ENCODE results near the gene GALNTL6.

The GALNTL6 gene

DNA sequence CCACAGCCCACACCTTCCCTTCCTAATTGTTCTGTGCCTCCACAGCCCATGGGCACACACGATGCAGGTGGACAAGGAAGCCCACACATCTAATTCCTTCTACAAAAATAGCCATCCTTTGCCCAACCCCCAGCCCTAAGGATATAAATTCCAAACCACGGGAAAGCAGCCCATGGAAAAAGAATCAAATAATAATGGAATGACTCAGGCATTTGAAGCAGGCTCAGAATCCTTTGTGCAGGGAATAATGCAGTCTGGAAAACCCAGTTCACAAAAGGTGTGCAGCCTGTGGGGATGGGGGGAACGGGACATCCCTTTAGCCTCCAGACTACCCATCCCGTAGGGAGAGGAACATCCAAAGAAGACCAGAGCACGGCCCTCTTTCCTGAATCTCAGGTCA, 1013.1 kb downstream of the GALNTL6 start:
- DNase-seq: peak; percentile 63

- no peak for DNase-seq
These were observed 1013.7 kb downstream of the GALNTL6 start for GRCh38 chr4:172826861-172827260.

GRCh38 chr4:172830295-172830764, 1017.1 kb downstream of the GALNTL6 start:
- peak; percentile 24 for DNase-seq

DNA sequence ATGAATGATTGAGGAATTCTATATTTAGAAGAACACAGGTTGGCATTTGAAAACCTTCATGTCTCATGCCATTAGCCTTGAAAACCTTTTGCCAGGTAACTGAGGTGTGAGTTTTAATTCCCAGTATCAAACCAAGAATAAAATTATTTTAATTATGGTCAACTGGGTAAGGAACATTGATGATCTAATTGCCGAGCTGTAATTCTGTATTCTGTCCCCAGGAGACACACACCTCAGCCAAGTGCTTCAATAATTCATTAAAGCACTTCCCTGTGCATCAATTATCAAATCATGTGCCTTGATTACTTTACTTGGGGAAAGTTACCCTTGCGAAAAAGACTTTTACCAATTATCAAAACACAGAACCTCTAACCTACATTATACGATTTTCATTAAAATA, 1023.5 kb downstream of the GALNTL6 start:
- DNase-seq: no peak

- no peak for DNase-seq
These were observed 1024.9 kb downstream of the GALNTL6 start for GRCh38 chr4:172838111-172838510.

DNA sequence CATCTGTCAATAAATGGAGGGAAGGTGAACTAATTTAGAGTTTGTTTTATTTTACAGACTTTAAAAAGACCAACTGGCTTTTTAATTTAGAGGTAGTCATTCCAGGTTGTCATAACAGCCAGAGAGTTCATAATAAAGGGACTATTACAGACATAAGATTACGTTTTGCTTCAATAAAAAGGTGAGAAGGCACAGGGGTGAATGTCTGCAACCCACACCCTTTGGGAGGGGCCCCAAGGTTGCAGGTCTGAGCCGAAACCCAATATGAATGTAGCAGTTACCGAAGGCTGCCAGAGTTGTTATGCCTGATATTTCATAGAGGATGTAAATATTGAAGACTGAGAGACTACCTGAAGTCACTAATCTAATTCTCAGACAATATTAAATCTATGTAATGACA, 1025.7 kb downstream of the GALNTL6 start:
- DNase-seq: no peak

- DNase-seq: no peak
These were observed 1029.6 kb downstream of the GALNTL6 start for GRCh38 chr4:172842779-172843178.

- DNase-seq: no peak
These were observed 1030.0 kb downstream of the GALNTL6 start for GRCh38 chr4:172843192-172843591.

DNA sequence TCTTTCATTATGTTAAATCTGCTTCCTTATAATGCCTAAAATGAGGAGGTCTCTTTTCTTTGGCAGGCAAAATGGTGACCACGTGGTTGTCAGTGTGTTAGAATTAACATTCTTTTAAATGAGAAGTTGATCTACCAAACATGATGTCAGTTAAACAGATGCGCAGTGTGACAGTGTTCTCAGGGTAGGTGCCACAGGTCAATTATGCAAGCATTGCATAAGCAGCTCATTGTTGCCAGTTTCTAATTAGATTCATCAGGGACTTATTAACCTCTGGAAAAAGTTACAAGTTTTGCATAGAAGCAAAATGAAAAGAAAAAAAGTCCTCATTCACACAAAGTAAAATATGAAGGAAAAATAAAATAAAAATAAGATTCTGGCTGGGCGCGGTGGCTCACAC, 1031.4 kb downstream of the GALNTL6 start:
- no peak for DNase-seq

DNA sequence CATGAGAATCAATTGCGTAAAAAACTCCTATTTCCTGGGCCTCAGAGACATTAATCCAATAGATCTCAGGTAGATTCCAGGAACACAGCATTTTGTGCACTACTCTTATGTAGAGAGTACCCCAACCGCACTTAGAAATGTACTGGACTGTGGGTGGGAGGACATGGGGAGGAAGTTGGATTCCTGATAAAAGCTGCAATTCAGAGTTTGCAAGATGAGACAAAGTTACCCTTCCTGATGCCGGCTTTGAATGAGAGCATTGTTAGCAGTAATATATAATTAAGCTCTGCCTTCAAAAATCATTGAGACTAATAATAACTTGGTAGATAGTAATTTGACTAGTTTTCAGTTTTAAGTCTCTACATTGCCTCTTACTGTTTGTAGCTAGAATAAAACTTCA, 1032.1 kb downstream of the GALNTL6 start:
- no peak for DNase-seq

DNA sequence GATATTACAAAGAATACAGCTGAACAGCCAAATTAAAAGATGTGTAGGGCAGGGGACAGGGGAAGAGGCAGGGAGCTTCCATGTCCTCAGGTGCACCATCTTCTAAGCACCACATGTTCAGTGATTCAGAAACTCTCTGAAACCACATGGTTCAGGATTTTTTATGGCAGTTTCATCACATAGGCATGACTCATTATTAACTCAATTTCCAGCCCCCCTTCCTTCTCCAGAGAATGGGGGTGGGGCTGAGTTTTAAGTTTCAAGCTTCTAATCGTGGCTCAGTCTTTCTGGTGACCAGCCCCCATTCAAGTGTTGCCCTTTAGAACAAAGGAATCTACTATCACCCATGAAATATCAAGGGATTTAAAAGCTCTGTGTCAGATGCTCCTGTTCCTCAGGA, 1037.6 kb downstream of the GALNTL6 start:
- peak; percentile 82 for DNase-seq

- no peak for DNase-seq
These were observed 1038.3 kb downstream of the GALNTL6 start for GRCh38 chr4:172851534-172851933.

GRCh38 chr4:172857026-172857425, 1043.8 kb downstream of the GALNTL6 start:
- DNase-seq: no peak

- DNase-seq: peak; percentile 27
These were observed 1045.6 kb downstream of the GALNTL6 start for GRCh38 chr4:172858731-172859230.

DNA sequence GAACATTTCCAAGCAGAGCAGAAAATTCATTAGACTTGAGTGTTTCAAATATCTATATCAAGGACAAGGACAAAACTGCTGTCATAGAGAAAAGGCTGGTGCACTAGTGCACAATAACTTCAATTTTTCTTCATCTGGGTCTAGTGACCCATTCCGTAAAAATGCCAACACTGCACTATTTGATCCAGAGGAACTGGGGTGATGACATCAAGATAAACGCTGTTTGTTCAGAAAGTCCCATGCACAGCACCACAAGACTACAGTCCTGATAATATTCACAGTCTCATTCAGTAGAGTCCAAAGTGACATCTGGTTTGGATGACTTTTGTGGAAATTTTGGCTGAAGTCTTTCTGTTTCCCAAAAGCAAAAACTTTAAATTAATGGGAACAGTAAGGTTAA, 1051.9 kb downstream of the GALNTL6 start:
- no peak for DNase-seq

GRCh38 chr4:172865531-172866127, 1052.4 kb downstream of the GALNTL6 start:
- DNase-seq: no peak

DNA sequence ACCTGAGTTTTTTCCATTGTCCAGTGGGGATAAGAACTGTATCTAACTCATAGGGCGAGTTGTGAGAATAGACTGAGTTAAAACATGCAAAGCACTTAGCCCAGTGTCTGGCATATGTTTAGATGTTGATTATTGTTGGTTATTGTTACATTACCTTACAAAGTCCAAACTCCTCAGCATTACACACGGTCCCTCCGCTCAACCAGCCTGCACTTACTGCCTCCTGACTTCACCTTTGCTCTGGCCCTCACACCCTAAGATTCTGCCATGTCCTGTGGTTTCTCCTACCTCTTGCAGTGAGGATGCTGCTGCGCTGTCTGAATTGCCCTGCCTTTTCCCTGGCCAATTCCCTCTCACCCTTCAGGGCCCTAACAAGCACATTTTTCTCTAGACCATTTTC, 1053.2 kb downstream of the GALNTL6 start:
- no peak for DNase-seq

DNA sequence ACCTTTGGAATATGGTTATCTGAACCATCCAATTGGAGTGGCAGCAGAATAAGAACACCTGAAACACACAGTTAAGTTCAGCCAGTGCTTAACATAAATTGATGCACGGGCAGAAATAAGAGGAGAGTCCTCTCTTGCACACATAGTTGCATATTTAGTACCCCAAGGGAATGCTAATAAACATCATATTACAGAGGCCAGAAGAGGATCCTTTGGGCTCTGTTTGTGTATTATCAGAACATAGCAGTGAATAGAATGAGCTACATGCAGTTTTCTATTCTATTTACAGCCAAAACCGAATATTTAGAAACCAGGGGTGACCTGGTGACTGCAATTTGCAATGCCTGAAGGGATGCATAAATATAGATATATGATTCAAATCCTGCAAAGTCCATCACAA, 1054.6 kb downstream of the GALNTL6 start:
- no peak for DNase-seq

DNA sequence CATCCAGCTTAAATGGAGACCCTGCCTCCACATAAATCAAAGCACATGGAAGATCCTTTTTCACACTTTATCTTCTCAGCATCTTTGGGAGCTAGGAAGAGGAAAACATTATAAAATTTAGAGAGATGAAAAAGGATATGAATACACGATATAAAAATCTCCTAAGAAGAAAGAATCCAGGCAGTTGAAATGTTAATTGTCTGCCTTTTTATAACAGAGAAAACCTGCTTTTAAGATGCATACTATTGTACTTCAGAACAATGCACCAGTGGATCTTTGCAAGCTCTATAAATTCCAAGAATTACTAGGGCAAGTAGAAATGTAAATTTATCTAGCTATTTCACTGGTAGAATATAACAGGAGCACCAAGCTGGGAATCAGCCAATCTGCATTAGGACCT, 1055.1 kb downstream of the GALNTL6 start:
- no peak for DNase-seq

DNA sequence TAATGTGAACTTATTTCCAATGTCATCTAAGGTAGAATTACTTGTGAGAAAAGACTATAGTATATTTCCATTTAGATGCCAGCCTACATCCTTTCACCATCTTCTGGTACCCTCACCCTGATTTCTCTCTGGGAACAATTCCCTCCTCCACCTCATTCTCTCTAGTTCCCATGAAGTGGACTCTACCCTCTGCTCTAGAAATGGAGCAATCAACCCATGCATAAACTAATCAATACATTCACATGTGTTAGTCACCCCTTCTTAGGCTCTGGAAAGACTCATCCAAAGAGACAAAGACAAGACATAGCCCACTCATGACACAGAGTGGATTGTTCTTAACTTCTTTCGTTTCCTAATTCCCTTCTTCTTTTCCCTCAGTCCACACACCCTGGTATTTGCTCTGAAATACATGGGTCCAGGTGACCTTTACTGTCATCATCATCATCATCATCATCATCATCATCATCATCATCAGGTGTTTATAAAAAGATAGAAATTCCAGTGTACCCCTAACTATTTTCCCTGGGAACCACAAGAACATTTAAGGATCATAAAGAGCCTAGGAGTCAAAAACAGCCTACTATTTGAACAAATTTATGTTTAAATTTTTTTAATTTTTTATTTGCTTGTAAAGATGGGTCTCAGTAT, 1056.5 kb downstream of the GALNTL6 start:
- no peak for DNase-seq

GRCh38 chr4:172871381-172871780, 1058.2 kb downstream of the GALNTL6 start:
- DNase-seq: no peak

- no peak for DNase-seq
These were observed 1061.7 kb downstream of the GALNTL6 start for GRCh38 chr4:172874944-172875343.

DNA sequence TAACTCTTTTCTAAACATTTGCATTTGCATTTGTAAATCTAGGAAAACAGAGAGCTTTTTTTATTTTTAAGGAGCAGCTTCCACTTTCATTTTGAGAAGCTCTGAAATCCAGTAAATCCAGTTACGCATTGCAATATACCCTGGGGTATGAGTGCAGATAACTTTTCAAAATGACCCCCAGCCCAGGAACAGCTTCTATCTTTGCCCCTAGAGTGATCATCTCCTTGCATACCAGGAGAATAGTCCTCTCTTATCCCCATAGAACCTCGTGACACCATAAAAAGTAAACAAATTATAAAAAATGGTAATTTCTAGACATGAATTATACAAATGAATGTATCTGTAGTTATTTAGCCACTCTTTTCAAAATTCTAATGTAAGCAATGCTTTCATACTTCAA, 1063.2 kb downstream of the GALNTL6 start:
- no peak for DNase-seq

DNA sequence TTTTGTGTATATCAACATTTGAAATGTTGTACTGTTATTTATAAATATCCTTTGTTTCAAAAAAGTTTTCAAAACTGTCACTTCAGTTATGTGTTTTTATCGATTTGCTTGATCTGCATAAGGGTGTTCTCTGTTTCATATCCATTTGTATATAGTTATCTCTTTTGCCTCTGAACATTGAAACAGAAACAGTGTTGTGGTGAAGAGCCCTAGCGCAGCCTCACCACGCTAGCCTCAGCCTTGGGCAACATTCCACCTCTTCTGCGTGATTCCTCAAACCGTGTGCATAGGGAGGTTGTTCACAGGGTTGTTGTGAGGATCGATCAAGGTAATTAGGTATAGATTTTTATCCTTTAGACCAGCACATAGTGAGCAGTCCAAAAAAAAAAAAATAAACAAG, 1068.4 kb downstream of the GALNTL6 start:
- no peak for DNase-seq

Measured in fibroblast of skin of back (primary cell).